AG04450 (cell line): ENCODE results near the gene PARS2. TPM values are rescaled to one million over a fixed set of nuclear protein-coding genes. Genes with fewer than 3 reads are reported as not detected.

ENCODE experiments used
- CTCF ChIA-PET: fragments of 300-600, 350-600 bp; formaldehyde crosslinking; extraction: SDS; loops from one replicate; lab custom pipeline; 2022; ENCODE audit warnings: antibody characterized with exemption, inconsistent platforms; lab: Charles Lee
- POLR2A ChIA-PET: fragments of 350-600 bp; formaldehyde crosslinking; extraction: SDS; loops from one replicate; lab custom pipeline; 2021; ENCODE audit warnings: antibody characterized with exemption, inconsistent platforms; lab: Yijun Ruan, JAX
- DNase-seq: peaks from one replicate; pipeline ENCODE4 v3.0.0-alpha.2; 2011; ENCODE audit warnings: low read depth, low spot score
- H3K27ac ChIP-seq: one replicate; pipeline ENCODE4 v1.5.1; 2012; ENCODE audit warnings: low read depth, low read length, control low read depth
- H3K27me3 ChIP-seq: one replicate; pipeline ENCODE4 v1.6.0; 2012; ENCODE audit warnings: low read length; ENCODE audit not compliant: control insufficient read depth, insufficient read depth
- H3K4me3 ChIP-seq: 2 replicates; pipeline ENCODE4 v1.5.1; 2011; ENCODE audit warnings: mild to moderate bottlenecking, low read depth, low read length, control low read depth
- H3K9me3 ChIP-seq: 2 replicates; pipeline ENCODE4 v1.5.1; 2012; ENCODE audit warnings: low read length; ENCODE audit not compliant: control insufficient read depth, insufficient read depth
- polyA plus RNA-seq: library from polyadenylated mRNA; depleted of rRNA; stranded (reverse); fragments of >200 nt; gene quantifications from 2 replicates; pipeline ENCODE4 v1.2.3, GENCODE V29; 2011; rRNA removed
- TF ChIP-seq, protein P1 (sequence below): IDR thresholded peaks from 2 replicates; pipeline ENCODE4 v1.5.1; 2011; ENCODE audit warnings: low read depth, low read length, control low read depth, inconsistent platforms

Gene PARS2
- polyA plus RNA-seq, 1 experiment, result 4.2 TPM

GRCh38 chr1:54709547-54710292, 54.6 kb downstream of the PARS2 start:
- Histone ChIP-seq H3K27me3 (peaks cover 33% of the 10 kb centered on the region), H3K4me3 (no peak overlapping the region), H3K9me3 (no peaks in the 10 kb centered on the region), H3K27ac (no peak overlapping the region)
- CTCF ChIA-PET, result no interaction called here
- no peak for DNase-seq
- TF ChIP-seq, protein P1, sequence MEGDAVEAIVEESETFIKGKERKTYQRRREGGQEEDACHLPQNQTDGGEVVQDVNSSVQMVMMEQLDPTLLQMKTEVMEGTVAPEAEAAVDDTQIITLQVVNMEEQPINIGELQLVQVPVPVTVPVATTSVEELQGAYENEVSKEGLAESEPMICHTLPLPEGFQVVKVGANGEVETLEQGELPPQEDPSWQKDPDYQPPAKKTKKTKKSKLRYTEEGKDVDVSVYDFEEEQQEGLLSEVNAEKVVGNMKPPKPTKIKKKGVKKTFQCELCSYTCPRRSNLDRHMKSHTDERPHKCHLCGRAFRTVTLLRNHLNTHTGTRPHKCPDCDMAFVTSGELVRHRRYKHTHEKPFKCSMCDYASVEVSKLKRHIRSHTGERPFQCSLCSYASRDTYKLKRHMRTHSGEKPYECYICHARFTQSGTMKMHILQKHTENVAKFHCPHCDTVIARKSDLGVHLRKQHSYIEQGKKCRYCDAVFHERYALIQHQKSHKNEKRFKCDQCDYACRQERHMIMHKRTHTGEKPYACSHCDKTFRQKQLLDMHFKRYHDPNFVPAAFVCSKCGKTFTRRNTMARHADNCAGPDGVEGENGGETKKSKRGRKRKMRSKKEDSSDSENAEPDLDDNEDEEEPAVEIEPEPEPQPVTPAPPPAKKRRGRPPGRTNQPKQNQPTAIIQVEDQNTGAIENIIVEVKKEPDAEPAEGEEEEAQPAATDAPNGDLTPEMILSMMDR, result no peak
- POLR2A ChIA-PET, result no interaction called here

DNA sequence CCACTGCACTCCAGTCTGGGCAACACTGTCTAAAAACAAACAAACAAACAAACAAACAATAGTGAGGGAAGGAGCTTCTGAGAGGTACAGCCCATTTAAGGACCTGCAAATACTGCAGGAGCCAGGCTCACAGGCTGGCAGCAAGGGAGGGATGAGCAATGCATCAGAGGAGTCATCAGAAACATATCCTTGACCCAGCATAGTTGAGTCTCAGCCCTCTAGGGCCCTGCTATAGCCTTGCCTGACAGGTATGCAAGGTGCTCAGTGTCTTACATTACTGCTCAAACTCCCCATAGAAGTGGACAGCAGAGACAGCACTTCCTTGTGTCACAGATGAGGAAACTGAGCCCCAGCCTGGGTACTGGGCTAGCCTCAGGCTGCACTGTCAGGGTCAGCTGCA, 55.9 kb downstream of the PARS2 start:
- no peaks in the 10 kb centered on the region for H3K9me3 ChIP-seq
- TF ChIP-seq, protein P1, result no peak
- peaks cover 33% of the 10 kb centered on the region for H3K27me3 ChIP-seq
- no peak overlapping the region for H3K27ac ChIP-seq
- POLR2A ChIA-PET, result no interaction called here
- H3K4me3 ChIP-seq, result no peak overlapping the region
- CTCF ChIA-PET, result no interaction called here
- no peak for DNase-seq

Other genes starting within 250 kb of the PARS2 start
- gene ACOT11, start 216.3 kb downstream of the PARS2 start, polyA plus RNA-seq, result 0.68 and 1.2 TPM in 2 replicates
- gene FAM151A, start 141.0 kb downstream of the PARS2 start, polyA plus RNA-seq, result not detected in 2 replicates
- gene MROH7, start 122.7 kb downstream of the PARS2 start, polyA plus RNA-seq, result 0.05 TPM in 1 of 2 replicates, not detected in the other
- 22.5 and 22.7 TPM in 2 replicates for gene TTC4, start 48.7 kb downstream of the PARS2 start, polyA plus RNA-seq
- gene TTC22, start 36.8 kb upstream of the PARS2 start, polyA plus RNA-seq, result not detected in 2 replicates
- 60.5 and 89.0 TPM in 2 replicates for gene DHCR24, start 122.7 kb upstream of the PARS2 start, polyA plus RNA-seq
- not detected in 2 replicates for gene TMEM61, start 216.1 kb upstream of the PARS2 start, polyA plus RNA-seq
- gene BSND, start 234.4 kb upstream of the PARS2 start, polyA plus RNA-seq, result not detected in 2 replicates